Ovary (tissue), 3 donors: ENCODE data around the gene PIK3R1.

ENCODE experiments used
- EP300 ChIP-seq: sonication (generic); formaldehyde crosslinking; IDR thresholded peaks from one replicate; pipeline ENCODE4 v1.6.1; 2017; ENCODE audit warnings: antibody characterized with exemption
- POLR2A ChIP-seq: fragments of 450-650 bp; IDR thresholded peaks from one replicate; pipeline ENCODE4 v1.6.1; 2017; ENCODE audit warnings: antibody characterized with exemption, mild to moderate bottlenecking, moderate library complexity
- TF ChIP-seq, protein P1 (sequence below), 3 donors: fragments of 450-650 bp in 2 of 3; fragments of 200-600 bp in 1 of 3; IDR thresholded peaks; one replicate each; pipeline versions ENCODE4 v1.5.1 to v1.8.0; 2016 to 2022; ENCODE audit warnings: antibody characterized with exemption in 3 of 3, mild to moderate bottlenecking in 1 of 3
- donor health status: DM: no; HTN: no; CAD: no.

DNA sequence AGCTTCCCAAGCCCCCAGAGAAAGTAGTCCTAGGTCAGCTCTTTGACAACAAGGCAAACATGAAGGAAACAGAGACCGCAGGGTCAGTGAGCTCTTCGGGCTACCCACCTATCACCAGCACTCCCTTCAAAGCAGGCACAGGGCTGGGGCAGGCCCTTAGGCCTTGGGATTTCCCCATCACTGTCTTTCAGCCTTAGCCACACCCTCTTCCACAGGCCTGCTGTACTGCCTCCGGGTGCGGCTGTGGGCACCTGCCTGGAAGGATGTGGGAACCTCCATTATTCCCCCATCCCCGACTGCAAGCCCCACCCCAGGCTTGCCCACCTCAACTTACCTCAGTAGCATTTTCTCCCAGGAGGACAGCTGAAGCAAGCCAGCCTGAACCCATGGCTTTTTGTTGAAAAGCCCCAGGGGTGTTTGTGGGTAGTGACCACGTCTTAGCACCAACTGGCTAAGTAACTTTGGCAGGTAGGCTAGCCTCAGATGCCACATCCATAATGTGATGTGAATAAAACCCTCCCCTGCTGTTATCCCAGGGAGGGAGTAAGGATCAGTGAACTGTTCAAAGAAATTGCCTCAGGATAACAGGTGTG, 100.2 kb downstream of the PIK3R1 start:
- TF ChIP-seq, protein P1, sequence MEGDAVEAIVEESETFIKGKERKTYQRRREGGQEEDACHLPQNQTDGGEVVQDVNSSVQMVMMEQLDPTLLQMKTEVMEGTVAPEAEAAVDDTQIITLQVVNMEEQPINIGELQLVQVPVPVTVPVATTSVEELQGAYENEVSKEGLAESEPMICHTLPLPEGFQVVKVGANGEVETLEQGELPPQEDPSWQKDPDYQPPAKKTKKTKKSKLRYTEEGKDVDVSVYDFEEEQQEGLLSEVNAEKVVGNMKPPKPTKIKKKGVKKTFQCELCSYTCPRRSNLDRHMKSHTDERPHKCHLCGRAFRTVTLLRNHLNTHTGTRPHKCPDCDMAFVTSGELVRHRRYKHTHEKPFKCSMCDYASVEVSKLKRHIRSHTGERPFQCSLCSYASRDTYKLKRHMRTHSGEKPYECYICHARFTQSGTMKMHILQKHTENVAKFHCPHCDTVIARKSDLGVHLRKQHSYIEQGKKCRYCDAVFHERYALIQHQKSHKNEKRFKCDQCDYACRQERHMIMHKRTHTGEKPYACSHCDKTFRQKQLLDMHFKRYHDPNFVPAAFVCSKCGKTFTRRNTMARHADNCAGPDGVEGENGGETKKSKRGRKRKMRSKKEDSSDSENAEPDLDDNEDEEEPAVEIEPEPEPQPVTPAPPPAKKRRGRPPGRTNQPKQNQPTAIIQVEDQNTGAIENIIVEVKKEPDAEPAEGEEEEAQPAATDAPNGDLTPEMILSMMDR (IDR thresholded peaks at IDR 0.05) = no peak
- TF ChIP-seq POLR2A = no peak
- TF ChIP-seq EP300 = no peak
